CD4-positive, alpha-beta T cell treated with Interferon gamma for 1 hour (primary cell): ENCODE measurements around the gene TUT7.
A peak's percentile ranks its signal among the peaks of the same experiment; 100 is the strongest.
"Not testable (repeated sequence)": the region's sequence is repeated elsewhere in the genome, so short reads cannot be mapped to it uniquely, and the experiment has no call there.

ENCODE experiments used
- DNase-seq: peaks from one replicate; pipeline ENCODE4 v3.0.0-alpha.2; 2020

TUT7 gene, protein sequence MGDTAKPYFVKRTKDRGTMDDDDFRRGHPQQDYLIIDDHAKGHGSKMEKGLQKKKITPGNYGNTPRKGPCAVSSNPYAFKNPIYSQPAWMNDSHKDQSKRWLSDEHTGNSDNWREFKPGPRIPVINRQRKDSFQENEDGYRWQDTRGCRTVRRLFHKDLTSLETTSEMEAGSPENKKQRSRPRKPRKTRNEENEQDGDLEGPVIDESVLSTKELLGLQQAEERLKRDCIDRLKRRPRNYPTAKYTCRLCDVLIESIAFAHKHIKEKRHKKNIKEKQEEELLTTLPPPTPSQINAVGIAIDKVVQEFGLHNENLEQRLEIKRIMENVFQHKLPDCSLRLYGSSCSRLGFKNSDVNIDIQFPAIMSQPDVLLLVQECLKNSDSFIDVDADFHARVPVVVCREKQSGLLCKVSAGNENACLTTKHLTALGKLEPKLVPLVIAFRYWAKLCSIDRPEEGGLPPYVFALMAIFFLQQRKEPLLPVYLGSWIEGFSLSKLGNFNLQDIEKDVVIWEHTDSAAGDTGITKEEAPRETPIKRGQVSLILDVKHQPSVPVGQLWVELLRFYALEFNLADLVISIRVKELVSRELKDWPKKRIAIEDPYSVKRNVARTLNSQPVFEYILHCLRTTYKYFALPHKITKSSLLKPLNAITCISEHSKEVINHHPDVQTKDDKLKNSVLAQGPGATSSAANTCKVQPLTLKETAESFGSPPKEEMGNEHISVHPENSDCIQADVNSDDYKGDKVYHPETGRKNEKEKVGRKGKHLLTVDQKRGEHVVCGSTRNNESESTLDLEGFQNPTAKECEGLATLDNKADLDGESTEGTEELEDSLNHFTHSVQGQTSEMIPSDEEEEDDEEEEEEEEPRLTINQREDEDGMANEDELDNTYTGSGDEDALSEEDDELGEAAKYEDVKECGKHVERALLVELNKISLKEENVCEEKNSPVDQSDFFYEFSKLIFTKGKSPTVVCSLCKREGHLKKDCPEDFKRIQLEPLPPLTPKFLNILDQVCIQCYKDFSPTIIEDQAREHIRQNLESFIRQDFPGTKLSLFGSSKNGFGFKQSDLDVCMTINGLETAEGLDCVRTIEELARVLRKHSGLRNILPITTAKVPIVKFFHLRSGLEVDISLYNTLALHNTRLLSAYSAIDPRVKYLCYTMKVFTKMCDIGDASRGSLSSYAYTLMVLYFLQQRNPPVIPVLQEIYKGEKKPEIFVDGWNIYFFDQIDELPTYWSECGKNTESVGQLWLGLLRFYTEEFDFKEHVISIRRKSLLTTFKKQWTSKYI (N-terminal part only)

DNA sequence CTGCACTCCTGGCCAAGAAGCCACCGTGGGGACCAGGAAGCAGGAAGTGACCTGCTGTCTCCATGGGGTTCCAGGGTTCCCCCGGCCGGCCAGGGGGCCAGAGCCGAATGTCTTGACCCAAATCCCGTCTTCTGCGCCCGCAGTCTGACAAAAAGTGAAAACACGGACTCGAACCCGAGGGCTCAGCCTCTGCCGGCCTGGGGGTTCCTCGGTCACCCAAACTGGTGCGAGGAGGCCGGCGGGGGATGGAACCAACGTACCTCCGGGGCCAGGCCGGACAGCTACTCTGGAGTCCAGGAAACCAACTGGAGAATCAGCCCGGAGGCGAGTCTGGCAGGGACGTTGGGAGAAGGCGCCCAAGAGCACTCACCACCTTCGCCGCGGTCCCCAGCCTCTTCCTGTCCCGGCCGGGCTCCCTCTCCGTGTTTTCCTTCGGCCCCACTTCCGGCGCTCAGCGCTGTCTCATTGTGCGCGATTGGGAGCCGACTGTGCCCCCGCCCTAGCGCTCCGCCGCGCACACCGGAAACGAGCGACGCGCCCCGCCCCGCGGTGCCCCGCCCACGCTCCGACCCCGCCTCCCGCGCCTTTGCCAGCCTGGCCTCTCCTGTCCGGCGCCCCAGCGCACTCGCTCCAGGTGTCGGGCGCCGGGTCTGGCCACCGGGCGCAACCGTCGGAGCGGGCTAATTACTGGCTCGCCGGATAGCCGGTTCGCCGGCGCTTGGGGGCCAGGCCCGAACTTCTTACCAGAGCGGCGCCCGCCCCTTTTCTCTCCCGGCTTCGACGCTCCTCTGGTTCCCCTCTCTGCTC lies at the start of gene TUT7:
TUT7 (minus strand) TSS at position 400 of the 807 bp plus-strand sequence. CDS start 1,211 bp downstream, outside the sequence.
- DNase-seq, result peak; percentile 91

DNA sequence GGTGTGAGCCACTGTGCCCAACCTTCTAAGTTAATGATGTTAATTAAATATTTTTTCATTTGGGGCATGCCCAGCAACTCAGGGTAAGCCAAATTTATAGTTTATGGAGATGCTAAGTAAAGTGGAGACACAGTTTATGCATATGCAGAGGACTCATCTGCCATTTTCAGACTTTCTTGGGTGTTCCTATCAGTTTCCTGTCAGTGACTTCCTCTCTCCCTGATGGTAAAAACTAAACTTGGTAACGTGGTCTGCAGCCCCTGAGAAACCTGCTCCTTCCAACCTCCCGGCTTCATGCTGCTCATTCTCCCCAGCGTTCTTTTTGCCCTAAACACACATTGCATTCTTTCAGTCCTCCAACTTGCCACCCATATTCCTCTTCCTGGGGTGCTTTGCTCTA lies 48.4 kb upstream of the TUT7 start:
- DNase-seq, result no peak

DNA sequence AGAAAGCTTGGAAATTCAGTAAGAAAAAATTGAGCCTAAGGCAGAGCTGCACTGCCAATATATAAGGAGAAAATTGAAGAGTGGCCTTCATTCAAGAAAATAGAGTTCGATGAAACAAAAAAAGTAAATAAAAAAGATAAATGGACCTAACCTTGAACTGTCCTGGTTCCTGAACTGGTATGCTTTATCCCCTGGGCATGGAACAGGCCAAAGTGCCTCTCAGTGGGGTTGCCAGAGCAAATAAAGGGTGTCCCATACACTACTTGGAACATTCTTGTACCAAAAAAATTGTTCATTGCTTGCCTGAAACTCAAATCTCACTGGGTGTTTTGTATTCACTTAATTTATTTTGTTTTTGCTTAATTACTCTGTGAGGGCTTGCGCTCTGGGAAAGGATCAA lies 42.2 kb upstream of the TUT7 start:
- no peak for DNase-seq

DNA sequence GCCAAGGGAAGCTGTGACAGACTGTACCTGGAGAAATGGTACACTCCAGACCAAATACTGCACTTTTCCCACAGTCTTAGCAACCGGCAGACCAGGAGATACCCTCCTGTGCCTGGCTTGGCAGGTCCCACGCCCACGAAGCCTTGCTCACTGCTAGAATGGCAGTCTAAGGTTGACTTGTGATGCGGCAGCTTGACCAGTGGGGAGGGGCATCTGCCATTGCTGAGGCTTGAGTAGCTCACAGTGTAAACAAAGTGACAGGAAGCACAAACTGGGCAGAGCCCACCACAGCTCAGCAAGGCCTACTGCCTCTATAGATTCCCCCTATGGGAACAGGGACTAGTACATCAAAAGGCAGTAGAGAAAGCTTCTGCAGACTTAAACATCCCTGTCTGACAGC lies 36.0 kb upstream of the TUT7 start:
- DNase-seq, result not testable (repeated sequence)

DNA sequence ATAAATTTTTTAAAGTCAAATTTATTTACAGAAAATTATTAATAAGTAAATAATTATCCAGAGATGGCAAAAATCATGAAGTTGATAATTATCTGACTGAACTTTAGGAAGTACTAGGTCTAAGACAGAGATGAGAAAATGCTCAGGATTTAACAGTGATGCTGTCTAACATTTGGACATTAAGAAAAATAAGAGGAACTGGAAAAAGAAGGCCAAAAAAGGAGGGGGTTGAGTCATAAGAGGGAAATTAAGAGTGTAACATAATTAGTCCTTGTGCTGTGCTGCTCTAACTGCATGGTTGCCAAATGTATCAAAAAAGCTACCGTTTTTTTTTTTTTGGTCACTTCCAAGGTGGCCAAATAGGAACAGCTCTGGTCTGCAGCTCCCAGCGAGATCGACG lies 35.4 kb upstream of the TUT7 start:
- no peak for DNase-seq

DNA sequence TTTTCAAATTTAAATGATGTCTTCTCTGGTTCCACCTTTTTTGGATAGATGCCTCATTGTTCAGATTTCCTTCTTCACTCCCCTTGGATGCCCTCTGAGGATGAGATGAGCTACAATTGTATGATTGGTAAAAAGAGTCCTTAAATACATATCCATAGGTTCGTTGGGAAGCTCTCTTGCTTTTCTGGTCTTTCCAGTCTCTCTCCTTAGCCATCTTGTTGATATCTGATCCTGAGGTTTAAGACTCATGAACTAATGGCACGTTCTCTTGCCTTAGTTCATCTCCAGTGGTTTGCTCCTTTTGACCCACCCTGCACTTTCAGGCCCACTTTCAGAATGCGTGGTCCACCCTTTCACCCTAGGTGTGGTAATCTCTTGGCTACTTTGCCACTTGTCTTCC lies 33.2 kb upstream of the TUT7 start:
- DNase-seq, result no peak

DNA sequence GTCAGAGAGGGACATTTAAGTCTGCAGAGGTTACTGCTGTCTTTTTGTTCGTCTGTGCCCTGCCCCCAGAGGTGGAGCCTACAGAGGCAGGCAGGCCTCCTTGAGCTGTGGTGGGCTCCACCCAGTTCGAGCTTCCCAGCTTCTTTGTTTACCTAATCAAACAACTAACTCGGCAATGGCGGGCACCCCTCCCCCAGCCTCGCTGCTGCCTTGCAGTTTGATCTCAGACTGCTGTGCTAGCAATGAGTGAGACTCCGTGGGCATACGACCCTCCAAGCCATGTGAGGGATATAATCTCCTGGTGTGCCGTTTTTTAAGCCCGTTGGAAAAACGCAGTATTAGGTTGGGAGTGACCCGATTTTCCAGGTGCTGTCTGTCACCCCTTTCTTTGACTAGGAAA lies 28.8 kb upstream of the TUT7 start:
- not testable (repeated sequence) for DNase-seq

DNA sequence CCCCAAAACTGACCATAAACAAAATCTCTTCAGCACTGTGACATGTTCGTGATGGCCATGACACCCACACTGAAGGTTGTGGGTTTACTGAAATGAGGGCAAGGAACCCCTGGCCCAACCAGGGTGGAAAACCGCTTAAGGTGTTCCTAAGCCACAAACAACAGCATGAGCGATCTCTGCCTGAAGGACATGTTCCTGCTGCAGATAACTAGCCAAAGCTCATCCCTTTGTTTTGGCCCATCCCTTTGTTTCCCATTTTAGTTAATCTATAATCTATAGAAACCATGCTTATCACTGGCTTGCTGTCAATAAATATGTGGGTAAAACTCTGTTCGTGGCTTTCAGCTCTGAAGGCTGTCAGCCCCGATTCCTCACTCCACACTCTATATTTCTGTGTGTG lies 21.8 kb upstream of the TUT7 start:
- no peak for DNase-seq

DNA sequence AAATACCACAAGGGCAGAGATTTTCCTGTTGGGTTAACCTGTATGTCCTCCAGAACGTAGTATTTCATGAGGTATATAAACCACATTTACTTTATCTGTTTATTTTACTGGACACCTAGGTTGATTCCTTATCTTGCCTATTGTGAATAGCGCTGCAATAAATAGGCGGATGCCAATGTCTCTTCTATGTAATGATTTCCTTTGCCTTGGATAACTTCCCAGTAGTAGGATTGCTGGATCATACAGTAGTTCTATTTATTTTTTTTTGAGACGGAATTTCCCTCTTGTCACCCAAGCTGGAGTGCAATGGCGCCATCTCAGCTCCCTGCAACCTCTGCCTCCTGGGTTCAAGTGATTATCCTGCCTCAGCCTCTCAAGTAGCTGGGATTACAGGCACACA lies 15.6 kb upstream of the TUT7 start:
- no peak for DNase-seq

DNA sequence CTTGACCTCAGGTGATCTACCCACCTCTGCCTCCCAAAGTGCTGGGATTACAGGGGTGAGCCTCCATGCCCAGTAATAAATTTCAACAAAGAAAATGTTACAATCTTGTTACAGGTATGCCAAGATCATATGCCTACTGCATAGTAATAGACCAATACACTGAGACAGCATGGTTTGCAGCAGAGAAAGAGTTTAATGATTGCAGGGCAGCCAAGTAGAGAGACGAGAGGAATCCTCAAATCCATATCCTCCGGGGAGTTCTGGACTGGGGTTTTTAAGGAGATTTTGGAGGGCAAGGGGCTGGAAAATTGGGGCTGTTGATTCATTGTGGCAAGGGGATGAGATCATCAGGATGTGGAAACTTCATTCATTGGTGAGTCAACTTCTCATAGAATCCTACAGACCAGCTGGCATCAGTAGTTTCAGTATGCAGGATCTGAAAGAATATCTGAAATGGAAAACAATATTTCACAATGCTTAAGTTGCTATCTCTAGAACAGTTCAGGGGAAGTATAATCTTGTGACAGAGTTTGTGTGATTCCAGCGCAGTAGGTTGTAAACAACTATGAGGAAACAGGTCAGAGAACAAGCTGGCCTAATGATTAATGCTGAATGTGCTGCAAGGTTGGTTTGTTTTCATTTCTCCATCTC lies 14.8 kb upstream of the TUT7 start:
- peak; percentile 9 for DNase-seq

DNA sequence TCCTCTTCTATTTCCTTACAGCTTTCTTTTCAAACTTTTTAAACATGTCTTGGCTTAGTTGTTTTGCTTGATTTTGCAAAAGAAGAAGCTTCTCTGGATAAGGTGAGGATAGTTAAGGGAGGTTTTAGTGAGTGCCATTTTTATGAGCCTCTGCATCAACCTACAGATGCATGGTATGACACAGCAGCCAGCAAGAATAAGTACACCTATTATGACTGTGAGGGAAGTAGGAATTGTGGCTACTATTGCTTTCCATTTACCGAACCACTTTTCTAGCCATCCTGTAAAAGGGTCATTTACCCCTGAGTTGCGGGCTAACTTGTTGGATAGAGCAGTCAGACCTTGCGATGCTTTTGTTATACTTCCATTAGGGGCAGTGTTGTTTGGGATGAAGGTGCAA lies 7.0 kb upstream of the TUT7 start:
- no peak for DNase-seq

DNA sequence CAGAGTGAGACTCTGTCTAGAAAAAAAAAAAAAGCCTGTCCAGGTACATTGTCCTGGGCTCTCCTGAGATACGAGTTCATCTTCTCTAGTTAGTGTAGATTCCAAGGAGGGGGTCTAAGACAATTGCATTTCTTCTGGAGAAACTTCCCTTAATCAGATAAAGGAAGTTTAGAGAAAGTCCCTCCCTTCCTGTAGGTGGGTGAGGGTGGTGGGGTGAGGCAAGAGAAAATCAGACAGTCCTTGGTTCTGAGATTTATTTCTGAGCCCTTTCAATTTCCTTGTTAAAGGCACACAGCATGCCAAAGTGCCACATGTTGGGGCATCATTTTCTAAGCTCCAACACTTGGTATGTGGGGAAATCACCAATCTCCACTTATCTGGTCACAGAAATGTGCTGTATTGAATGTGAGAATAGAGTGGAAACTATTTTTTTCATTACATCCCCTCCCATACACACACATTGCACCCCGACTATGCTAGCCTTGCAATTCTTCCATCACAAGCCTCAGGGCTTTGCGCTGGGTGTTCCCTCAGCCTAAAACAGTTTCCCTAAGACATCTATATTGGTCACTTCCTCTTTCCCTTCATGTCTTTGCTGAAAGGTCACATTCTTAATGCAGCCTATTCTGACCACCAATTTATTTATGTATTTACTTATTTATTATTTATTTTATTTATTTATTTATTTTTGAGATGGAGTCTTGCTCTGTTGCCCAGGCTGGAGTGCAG lies 5.1 kb upstream of the TUT7 start:
- no peak for DNase-seq

DNA sequence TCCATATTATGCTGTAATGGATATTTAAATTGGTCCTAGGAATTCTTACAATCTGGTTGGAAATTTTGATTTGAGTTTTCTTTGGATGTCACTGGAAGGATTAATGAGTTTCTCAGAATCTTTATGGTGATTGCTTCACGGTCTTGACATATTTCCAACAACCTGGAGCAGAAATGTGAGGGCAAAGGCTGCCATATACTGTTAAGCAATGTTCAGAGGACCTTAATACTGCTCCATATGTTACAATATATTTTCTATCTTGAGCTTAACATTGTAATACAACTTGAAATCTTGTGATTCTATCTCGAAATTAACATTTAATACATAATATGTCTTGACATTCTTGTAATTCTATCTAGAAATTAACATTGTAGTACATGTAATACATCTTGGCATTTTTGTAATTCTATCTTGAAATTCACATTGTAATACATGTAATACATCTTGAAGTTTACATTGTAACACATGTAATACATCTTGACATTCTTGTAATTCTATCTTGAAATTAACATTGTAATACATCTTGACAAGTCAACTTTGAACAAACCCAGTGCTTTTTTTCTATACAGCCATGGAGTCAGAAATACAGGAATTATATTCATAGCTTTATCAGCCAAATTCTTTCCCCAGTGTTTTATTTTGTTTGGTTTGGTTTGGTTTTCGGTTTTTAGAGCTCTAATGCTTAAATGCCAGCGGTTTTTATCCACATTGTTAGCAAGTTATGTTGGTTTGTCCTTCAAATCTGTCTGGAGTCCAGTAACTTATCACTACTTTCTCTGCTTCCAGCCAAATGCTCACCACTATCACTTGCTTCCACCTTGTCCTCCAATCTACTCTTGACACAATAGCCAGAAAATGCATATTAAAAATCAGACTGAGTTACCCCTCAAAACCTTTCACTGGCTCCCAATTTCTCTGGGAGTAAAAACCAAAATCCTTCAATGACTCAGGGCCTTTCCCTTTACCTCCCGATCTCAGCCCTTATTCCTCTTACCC lies 3.0 kb upstream of the TUT7 start:
- no peak for DNase-seq

DNA sequence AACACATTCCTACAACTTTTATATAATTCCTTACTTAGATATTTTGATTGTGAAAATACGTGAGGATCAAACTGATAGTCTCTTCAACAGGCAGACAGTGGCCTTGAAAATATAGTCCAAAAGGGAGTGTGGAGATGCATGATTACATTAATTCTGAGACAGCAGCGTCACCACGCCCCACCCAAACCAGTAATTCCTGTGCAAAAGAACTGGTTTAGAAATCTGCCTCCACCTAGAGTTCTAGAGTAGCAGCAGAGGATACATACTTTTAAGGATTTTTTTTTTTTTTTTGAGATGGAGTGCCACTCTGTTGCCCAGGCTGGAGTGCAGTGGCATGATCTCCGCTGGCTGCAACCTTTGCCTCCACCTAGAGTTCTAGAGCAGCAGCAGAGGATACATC lies 1.6 kb upstream of the TUT7 start:
- no peak for DNase-seq

DNA sequence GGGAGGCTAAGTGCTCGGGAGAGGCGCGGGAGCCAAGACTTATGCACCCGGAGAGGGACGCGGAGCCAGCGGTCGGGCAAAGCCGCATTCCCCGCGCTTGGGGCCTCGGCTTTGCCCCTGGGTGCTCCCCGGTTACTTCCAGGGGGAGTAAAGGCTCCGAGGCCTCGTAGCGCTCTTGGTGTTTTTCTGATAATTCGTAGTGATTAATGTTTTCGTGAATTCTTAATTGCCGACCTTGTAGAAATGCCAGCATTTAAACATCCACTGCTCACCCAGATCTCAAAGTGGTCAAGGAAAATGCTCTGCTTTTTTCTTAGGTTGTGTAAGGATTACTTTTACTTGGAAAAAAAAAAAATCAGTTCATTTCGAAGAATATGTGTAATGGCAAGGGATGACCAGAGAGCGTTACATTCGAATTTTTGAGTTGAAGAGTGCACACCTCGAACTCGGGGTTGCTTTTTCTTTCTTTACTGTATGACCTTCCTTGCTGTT lies 654 bp upstream of the TUT7 start:
- DNase-seq, result no peak

DNA sequence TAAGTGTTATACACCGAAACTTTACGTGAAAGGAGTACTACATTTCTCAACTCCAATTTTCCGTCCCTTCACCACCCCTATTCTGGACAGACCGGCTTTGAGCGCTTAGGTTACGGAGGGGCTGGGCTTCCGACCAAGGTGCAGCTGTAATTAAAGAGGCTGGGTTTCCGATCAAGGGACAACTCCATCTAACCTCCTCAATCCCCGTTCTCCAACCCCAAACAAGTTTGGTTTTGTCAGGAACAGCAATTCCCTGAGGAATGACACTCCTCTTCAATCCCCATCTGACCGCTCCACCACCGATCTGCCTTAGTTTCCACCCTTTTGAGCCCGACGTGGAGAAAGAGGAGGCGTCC lies 577 bp downstream of the TUT7 start:
- DNase-seq, result no peak

DNA sequence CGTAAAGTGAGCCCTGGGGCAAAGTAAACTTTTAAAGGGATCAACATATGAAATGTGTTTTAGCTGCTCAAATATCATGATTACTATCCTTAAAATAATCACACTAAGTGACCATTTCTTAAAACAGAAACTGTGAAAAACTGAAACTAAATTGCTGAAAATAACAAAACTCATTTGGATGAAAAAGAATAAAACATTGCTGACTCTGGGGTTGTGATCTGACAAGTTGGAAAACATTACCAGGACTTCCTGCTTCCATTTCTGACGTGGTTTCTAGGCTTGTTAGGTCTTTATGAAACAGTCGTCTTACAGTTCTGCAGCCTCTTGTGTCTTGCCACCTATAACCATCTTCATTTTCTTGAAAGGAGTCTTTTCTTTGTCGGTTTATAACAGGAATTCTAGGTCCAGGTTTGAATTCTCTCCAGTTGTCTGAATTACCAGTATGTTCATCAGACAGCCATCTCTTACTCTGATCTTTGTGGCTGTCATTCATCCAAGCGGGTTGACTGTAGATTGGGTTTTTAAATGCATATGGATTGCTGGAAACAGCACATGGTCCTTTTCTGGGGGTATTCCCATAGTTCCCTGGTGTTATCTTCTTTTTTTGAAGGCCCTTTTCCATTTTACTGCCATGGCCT lies 1.7 kb downstream of the TUT7 start:
- no peak for DNase-seq

DNA sequence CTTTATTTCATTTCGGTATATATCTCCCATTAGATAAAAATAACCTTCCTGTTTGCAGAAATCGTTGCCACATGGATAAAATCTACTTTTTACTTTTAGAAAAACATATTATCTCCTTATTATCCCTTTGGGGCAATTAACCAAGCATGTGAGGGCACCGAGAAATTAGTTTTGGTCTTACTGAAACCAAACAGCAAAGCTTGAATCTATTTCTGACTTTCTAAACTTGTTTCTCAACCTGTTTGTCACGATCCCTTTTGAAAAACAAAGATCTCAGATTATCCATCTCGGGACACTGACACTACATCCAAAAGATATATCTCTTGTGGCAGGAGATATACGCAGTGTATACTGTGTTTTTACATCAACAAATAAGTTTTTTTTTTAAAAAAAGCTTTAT lies 2.3 kb downstream of the TUT7 start:
- DNase-seq, result no peak
